Gastroesophageal sphincter (tissue), 4 donors: ENCODE measurements around the gene RAB9A. TPM values are rescaled to one million over a fixed set of nuclear protein-coding genes. Genes with fewer than 3 reads are reported as not detected.
A peak's percentile ranks its signal among the peaks of the same experiment; 100 is the strongest.
"Not testable (repeated sequence)": the region's sequence is repeated elsewhere in the genome, so short reads cannot be mapped to it uniquely, and the experiment has no call there.

Experiments used
- ATAC-seq: fragments of 150-250 bp; one replicate; pipeline ENCODE4 v1.9.1; 2016; ENCODE audit warnings: mild to moderate bottlenecking, moderate library complexity
- H3K27ac ChIP-seq, 4 donors: fragments of 200-600 bp; sonication (generic) in 3 of 4; 1 replicate in 3 of 4; 2 replicates in 1 of 4; pipeline ENCODE4 v1.5.1; 2016 to 2019
- H3K27me3 ChIP-seq: fragments of 200-600 bp; sonication (generic); one replicate; pipeline ENCODE4 v1.5.1; 2019
- H3K36me3 ChIP-seq, 2 donors: fragments of 200-600 bp; sonication (generic); one replicate each; pipeline ENCODE4 v1.5.1; 2019; ENCODE audit warnings: control low read depth in 1 of 2
- H3K4me1 ChIP-seq, 3 donors: fragments of 200-600 bp; sonication (generic); 1 replicate in 2 of 3; 2 replicates in 1 of 3; pipeline ENCODE4 v1.5.1; 2016 to 2019; ENCODE audit warnings: control low read depth in 2 of 3
- H3K4me3 ChIP-seq, 2 donors: fragments of 200-600 bp; sonication (generic); one replicate each; pipeline ENCODE4 v1.5.1; 2019; ENCODE audit warnings: mild to moderate bottlenecking in 1 of 2, moderate library complexity in 1 of 2
- H3K9me3 ChIP-seq, 3 donors: fragments of 200-600 bp; sonication (generic); one replicate each; pipeline ENCODE4 v1.5.1; 2017 to 2019; ENCODE audit warnings: control low read depth in 2 of 3
- CTCF ChIP-seq, 4 experiments: fragments of 200-600 bp in 2 of 4; fragments of 450-650 bp in 2 of 4; sonication (generic) in 1 of 4; IDR thresholded peaks; one replicate each; pipeline ENCODE4 v1.5.1; 2017 to 2019; ENCODE audit warnings: antibody characterized with exemption in 4 of 4, mild to moderate bottlenecking in 2 of 4, moderate library complexity in 2 of 4
- EP300 ChIP-seq: sonication (generic); formaldehyde crosslinking; IDR thresholded peaks from one replicate; pipeline ENCODE4 v1.6.1; 2017; ENCODE audit warnings: antibody characterized with exemption, mild to moderate bottlenecking
- POLR2A ChIP-seq, 2 donors: fragments of 450-650 bp; IDR thresholded peaks; one replicate each; pipeline ENCODE4 v1.6.1; 2017; ENCODE audit warnings: antibody characterized with exemption in 2 of 2, mild to moderate bottlenecking in 2 of 2, moderate library complexity in 1 of 2
- POLR2AphosphoS5 ChIP-seq: sonication (generic); formaldehyde crosslinking; IDR thresholded peaks from one replicate; pipeline ENCODE4 v1.6.1; 2017; ENCODE audit warnings: antibody characterized with exemption
- WGBS, 2 donors: methylation state at CpG; one replicate each; pipeline ENCODE4 v1.1.5; 2018; ENCODE audit warnings: low coverage in 1 of 2; 5-methylcytosine and 5-hydroxymethylcytosine counted together
- total RNA-seq, 4 donors: library from RNA; depleted of rRNA; stranded (reverse); fragments of >200 nt; gene quantifications; one replicate each; pipeline ENCODE4 v1.1.0, GENCODE V29; 2016

RAB9A gene
- total RNA-seq, 4 donors from 2014 or later, result 29.6 to 50.7 (median 38.3) TPM

- Histone ChIP-seq H3K4me1 (peaks cover 0 to 51% (median 0%) of the 10 kb centered on the region in 3 donors), H3K27me3 (no peaks in the 10 kb centered on the region), H3K27ac (peak overlapping the region in 3 of 4 donors; percentile 25 to 72 (median 63)), H3K4me3 (no peak overlapping the region), H3K9me3 (no peaks in the 10 kb centered on the region), H3K36me3 (peaks cover 0 to 1% of the 10 kb centered on the region in 2 donors)
- ATAC-seq, result no peak
- WGBS, 2 donors, result 0 to 67% methylated on average over 1 to 4 of the region's 4 CpGs
- TF ChIP-seq POLR2AphosphoS5, result no peak
- TF ChIP-seq CTCF (IDR thresholded peaks at IDR 0.05), result no peak
- TF ChIP-seq EP300, result no peak
- TF ChIP-seq POLR2A (IDR thresholded peaks at IDR 0.05), result no peak
These were observed 32.4 kb downstream of the RAB9A start for GRCh38 chrX:13721371-13721770.

- H3K9me3 ChIP-seq, result no peaks in the 10 kb centered on the region
- no peak for TF ChIP-seq EP300
- TF ChIP-seq POLR2A (IDR thresholded peaks at IDR 0.05), result no peak
- no peak for TF ChIP-seq CTCF (IDR thresholded peaks at IDR 0.05)
- TF ChIP-seq POLR2AphosphoS5, result peak; percentile 30
- peaks cover 0 to 51% (median 0%) of the 10 kb centered on the region in 3 donors for H3K4me1 ChIP-seq
- no peak overlapping the region for H3K4me3 ChIP-seq
- 34 to 56% methylated on average over 5 to 7 of the region's 7 CpGs for WGBS, 2 donors
- ATAC-seq, result no peak
- peak overlapping the region in 3 of 4 donors; percentile 25 to 72 (median 63) for H3K27ac ChIP-seq
- no peaks in the 10 kb centered on the region for H3K27me3 ChIP-seq
- no peaks in the 10 kb centered on the region for H3K36me3 ChIP-seq
These were observed 33.0 kb downstream of the RAB9A start for GRCh38 chrX:13721819-13722519.

GRCh38 chrX:13724878-13725277 lies 36.0 kb downstream of the RAB9A start:
- not testable (repeated sequence) for H3K4me3 ChIP-seq, H3K9me3 ChIP-seq, H3K36me3 ChIP-seq, H3K27me3 ChIP-seq, ATAC-seq
- Histone ChIP-seq H3K27ac (peak overlapping the region in 1 of 4 donors; percentile 11), H3K4me1 (peaks cover 0 to 25% (median 0%) of the 10 kb centered on the region in 3 donors)
- WGBS, 2 donors, result 60% methylated on average over 1 of the region's 9 CpGs; no CpG with 5 or more reads in 1 of the 2 donors

GRCh38 chrX:13726583-13726982 lies 37.7 kb downstream of the RAB9A start:
- H3K27ac ChIP-seq, ATAC-seq, H3K27me3 ChIP-seq, H3K4me3 ChIP-seq, H3K9me3 ChIP-seq, H3K36me3 ChIP-seq: not testable (repeated sequence)
- whole genome bisulfite sequencing, 2 donors, result 100% methylated on average over 1 of the region's 2 CpGs; no CpG with 5 or more reads in 1 of the 2 donors
- H3K4me1 ChIP-seq, result peaks cover 0 to 26% (median 0%) of the 10 kb centered on the region in 3 donors

- not testable (repeated sequence) for H3K27ac ChIP-seq, H3K9me3 ChIP-seq, H3K36me3 ChIP-seq, H3K27me3 ChIP-seq, H3K4me3 ChIP-seq, ATAC-seq
- peaks cover 0 to 30% (median 0%) of the 10 kb centered on the region in 3 donors for H3K4me1 ChIP-seq
- 83 to 88% methylated on average over 1 of the region's 1 CpG for WGBS, 2 donors
These were observed 41.6 kb downstream of the RAB9A start for GRCh38 chrX:13730523-13730922.

GRCh38 chrX:13732246-13733067 lies 43.5 kb downstream of the RAB9A start:
- H3K4me3 ChIP-seq, result no peak overlapping the region
- peak overlapping the region; percentile 23 to 93 (median 70) for H3K27ac ChIP-seq

More at GRCh38 chrX:13732246-13733067, 43.5 kb downstream of the RAB9A start:
- WGBS, 2 donors, result 29 to 60% methylated on average over 5 to 7 of the region's 7 CpGs
- no peak for ATAC-seq
- no peak for TF ChIP-seq CTCF (IDR thresholded peaks at IDR 0.05)
- no peak for TF ChIP-seq POLR2A (IDR thresholded peaks at IDR 0.05)
- Histone ChIP-seq H3K9me3 (no peaks in the 10 kb centered on the region), H3K27me3 (no peaks in the 10 kb centered on the region), H3K4me1 (peaks cover 0 to 48% (median 0%) of the 10 kb centered on the region in 3 donors), H3K36me3 (no peaks in the 10 kb centered on the region)
